Measurements from ENCODE around the gene DDX6.

DNA sequence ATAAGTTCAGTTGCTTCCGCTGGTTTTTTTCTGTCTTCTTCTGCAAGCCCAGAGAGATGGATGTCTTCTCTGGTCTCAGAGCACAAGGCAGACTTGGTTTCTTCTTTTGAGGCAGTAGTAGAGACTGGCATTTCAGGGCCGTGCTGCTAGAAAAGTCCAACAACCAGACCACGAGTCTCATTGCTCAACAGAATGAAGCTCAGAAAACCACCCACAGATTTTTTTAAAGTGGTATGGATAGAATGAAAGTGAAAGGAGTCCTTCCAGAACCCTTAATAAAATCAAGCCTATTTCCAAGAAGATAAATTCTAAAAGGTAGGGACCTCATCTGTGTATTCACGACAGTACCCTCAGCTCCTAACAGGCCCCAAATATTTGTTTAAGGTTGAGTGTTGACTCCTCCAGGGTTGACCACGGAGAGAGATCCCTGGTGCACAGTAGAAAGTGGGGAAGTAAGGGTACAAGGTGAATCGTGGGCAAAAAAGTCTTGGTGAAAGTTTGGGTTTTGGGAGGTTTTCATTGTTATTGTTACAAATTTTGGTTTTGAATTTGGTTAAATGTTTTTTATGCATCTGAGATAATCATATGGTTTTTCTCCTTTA lies 43.6 kb upstream of the DDX6 start:
- no peak for TF ChIP-seq EZH2 (IDR thresholded peaks at IDR 0.05; ENCODE audit: low read length, unreplicated experiment)
- TF ChIP-seq, protein P1, sequence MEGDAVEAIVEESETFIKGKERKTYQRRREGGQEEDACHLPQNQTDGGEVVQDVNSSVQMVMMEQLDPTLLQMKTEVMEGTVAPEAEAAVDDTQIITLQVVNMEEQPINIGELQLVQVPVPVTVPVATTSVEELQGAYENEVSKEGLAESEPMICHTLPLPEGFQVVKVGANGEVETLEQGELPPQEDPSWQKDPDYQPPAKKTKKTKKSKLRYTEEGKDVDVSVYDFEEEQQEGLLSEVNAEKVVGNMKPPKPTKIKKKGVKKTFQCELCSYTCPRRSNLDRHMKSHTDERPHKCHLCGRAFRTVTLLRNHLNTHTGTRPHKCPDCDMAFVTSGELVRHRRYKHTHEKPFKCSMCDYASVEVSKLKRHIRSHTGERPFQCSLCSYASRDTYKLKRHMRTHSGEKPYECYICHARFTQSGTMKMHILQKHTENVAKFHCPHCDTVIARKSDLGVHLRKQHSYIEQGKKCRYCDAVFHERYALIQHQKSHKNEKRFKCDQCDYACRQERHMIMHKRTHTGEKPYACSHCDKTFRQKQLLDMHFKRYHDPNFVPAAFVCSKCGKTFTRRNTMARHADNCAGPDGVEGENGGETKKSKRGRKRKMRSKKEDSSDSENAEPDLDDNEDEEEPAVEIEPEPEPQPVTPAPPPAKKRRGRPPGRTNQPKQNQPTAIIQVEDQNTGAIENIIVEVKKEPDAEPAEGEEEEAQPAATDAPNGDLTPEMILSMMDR (conservative IDR thresholded peaks at IDR 0.05; ENCODE audit: low read depth, low read length), result no peak
- TF ChIP-seq EZH2phosphoT487 (IDR thresholded peaks at IDR 0.05; ENCODE audit: borderline replicate concordance, low read length), result no peak
